Ishikawa (cell line): ENCODE results near the gene TMPRSS13.

Experiments used
- CEBPB ChIP-seq: IDR thresholded peaks from 2 replicates; pipeline ENCODE4 v1.6.1; 2012
- YY1 ChIP-seq: IDR thresholded peaks from 2 replicates; pipeline ENCODE4 v1.6.1; 2012; ENCODE audit warnings: low read depth

- TF ChIP-seq YY1 (no peak), CEBPB (no peak)
Measured at GRCh38 chr11:117900121-117900648, 29.0 kb downstream of the TMPRSS13 start.
